Activated CD4-positive, CD25-positive, alpha-beta regulatory T cell (primary cell): ENCODE data around the gene ARHGAP36.

Experiments
- DNase-seq, 4 experiments: peaks; one replicate each; lab custom pipeline; 2025; lab: John Stamatoyannopoulos, UW

The ARHGAP36 gene, protein sequence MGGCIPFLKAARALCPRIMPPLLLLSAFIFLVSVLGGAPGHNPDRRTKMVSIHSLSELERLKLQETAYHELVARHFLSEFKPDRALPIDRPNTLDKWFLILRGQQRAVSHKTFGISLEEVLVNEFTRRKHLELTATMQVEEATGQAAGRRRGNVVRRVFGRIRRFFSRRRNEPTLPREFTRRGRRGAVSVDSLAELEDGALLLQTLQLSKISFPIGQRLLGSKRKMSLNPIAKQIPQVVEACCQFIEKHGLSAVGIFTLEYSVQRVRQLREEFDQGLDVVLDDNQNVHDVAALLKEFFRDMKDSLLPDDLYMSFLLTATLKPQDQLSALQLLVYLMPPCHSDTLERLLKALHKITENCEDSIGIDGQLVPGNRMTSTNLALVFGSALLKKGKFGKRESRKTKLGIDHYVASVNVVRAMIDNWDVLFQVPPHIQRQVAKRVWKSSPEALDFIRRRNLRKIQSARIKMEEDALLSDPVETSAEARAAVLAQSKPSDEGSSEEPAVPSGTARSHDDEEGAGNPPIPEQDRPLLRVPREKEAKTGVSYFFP

DNA sequence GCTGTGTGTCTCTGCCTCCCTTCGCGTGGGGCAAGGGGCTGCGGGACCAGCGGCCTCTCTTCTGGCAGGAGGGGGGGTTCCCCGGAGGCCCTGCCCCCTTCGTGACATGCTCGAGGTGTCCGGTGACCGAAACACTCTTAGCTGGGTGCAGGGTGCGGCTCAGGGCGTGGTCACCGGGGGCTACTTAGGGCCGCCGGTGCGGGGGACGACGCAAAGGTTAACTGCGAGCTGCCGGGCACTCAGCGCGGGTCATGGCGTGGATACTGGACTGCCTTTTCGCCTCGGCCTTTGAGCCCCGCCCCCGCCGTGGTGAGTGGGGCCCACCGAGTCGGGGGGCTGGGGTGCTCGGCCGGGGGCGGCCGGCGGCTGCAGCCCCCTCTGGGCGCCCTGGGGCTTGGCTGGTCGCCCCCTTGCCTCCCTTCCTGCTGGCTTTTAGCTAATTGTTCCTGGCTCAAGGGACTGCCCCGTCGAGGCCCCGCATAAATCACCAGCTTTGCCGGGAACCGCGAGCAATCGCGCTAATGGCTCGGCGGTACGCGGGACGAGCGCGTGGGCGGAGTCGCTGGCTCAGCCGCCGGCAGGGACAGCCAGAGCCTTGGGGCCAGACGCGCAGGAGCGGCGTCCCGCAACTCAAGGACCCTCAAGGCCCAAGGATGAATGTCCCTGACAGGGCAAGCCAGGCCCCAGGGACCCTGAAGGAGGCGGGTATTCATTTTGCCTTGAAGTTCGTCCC is at the start of gene ARHGAP36:
TSS of gene ARHGAP36 (plus strand) at position 211 of the 733 bp plus-strand sequence. CDS start 23,320 bp downstream, outside the sequence.
- DNase-seq, result no peak

DNA sequence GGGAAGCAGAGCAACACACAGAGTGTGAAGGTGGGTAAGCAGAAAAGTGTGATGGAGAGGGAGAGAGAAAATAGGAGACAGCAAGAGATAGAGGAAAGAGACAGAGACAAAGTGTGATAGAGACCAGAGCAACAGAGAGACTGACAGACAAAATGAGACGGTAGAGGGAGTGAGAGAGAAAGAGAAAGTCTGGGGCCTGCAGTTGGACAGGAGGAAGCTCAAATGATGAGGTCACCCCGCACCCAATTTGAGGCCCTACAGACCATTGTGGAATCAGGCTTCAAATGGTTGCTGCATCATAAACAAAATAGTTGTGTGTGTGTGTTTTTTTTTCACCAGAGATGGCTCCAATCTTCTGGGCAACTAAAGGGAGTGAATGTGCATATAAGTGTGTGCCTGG is 48.0 kb upstream of the ARHGAP36 start:
- DNase-seq, result no peak

DNA sequence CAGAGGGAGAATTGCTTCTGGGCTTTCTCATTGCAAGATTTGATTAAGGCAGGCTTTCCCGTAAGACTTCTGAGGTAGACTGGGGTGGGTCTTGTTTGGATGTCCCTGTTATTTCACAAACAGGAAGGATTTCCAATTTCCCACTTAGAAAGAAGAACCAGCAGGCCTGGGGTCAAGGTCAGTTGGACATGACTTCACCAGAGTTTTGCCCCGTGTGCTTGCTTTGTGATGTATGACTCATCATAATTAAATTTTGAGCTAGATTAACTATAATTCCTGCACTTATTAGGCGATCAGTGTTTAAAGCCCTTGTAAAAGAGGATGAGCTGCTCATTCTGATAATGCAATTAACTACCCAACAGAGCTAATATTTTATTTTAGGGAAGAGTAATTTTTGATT is 32.8 kb upstream of the ARHGAP36 start:
- no peak for DNase-seq

DNA sequence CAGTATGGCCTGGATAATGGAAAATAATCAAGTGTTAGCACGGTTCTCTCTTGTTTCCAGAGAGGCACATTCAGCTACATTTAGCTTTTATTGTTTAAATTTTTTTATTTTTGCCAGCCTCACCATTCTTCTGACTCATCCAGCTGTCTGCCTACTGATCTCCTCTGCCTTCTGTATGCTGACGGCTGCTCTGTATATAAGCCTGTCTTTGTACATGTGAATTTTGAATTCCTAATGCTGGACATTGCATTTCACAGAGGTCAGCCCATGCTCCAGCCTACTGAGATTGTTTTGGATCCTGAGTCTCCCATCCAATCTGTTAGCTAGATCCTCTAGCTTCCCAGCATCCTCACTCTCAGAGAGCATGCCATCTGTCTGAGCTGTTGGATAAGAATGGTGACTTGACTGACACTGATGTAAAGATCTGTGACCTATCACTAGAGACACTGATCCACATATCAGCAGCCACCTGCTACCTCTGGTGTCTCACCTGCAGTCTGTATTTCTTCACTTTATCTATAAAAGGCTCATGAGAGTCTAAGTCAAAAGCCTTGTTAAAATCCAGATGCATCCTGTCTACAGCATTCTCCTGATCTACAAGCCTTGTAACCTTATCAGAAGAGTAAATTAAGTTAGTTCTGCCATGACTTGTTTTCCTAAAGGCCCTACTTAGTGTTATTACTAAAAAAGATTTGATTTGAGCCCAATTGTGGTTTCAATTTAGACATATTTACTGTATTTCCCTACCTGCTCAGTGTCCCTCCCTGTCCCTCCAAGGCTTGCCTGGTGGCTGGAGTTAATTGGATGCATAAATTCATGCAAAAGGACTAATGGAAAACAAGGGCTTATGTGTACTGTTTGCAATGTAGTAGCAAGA is 25.6 kb upstream of the ARHGAP36 start:
- no peak for DNase-seq

DNA sequence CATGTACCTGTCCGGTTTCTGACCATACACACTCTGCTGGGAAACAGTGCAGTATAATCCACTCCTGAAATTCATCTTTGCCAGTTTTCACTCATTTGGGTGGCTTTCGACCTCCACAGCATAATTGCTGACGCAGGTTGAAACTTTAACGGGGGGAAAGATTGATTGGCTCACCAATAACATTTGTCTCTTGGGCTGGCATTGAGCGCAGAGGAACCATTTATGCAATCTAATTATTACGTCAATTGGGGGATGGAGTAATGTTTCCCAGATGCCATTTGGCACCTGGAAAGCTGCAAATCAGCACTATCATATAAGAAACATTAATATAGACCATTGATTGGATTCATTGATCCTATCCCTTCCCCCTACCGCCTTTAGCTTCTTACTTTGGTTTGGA is 24.1 kb upstream of the ARHGAP36 start:
- no peak for DNase-seq

DNA sequence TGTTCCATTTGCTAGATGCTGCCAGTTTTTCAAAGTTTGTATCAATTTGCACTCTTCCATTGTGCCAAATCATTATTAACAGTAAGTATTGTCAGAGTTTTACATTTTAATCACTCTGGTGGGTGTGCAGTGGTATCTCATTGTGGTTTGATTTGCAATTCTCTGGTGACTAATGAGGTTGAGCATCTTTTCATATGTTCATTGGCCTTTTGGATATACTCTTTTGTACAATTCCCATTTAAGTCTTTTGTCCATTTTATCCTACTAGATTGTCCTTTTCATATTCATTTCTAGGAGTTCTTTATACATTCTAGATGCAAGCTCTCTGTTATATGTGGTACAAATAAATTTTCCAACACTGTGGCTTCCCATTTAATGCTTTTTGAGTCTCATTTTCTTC is 17.4 kb upstream of the ARHGAP36 start:
- DNase-seq, result no peak

DNA sequence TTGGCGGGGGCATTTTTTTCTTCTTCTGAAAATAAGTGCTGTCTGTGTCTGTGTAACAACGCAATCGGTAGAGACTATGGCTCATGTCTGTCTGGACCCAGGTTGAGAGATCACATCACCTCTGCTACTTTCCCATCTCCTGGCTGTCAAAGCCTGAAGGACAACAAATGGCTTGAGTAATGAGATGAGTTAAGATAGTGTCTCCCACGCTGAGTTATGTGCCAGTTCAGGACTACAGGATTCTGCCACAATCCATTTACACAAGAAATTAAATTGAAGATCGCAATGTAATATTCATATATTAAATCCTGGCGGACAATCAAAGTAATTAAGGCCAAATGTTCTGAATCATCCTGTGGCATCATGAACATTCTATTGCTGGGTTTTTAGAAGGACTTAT is 16.5 kb upstream of the ARHGAP36 start:
- DNase-seq, result no peak

DNA sequence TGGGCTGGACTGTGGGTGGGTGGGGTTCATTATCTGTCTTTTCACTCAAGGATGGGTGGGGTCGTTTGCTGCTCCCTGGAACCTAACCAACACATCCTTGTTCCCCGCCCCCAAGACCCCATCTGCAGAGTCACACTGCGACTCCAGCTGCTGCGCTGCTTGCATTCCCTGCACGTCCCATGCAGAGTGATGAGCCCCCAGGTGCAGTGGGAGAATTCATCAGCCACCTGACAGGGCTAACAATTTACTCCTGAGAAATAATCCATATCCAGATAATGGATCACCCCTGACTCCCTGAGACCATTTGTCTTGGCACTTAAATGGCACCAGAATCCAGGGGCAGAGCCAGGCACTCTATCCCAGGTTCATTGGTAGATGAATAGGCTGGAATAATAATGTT is 12.4 kb upstream of the ARHGAP36 start:
- no peak for DNase-seq

DNA sequence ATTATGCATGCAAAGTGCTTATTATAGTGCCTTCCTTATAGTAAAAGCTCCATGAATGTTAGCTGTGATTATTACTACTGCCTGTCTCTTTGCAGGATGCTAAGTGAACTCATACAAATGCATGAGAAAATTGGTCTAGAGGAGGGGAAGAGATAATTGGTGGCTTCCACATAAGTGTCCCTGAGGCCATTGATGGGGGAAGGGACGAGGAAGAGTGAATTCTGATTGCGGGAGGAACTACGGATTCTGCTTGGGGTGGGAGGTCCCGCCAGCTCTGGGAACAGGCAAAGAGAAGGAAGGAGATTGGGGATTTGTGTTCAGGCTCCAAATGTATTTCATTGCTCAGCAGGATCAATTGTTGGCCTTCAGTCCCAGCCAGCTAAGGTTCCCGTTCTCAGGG is 11.6 kb upstream of the ARHGAP36 start:
- DNase-seq, result no peak

DNA sequence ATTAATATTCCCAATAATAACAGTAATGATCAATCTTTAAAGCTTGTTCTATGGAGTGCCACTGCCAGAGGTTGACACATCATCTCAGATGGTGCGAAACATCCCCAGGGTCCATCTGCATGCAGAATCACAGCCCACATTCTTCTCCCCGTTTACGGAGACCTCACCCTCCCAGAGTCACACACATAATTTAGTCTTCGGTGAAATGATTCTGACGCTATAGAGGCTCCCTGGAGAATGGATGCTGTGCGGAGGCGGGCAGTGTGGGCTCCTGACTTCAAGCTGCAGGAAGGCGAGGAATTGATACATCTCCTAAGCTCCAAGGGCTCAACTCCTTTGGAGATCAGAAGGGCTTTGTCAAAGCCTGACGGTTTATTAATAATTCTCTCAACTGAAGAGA is 11.0 kb upstream of the ARHGAP36 start:
- DNase-seq, result no peak

DNA sequence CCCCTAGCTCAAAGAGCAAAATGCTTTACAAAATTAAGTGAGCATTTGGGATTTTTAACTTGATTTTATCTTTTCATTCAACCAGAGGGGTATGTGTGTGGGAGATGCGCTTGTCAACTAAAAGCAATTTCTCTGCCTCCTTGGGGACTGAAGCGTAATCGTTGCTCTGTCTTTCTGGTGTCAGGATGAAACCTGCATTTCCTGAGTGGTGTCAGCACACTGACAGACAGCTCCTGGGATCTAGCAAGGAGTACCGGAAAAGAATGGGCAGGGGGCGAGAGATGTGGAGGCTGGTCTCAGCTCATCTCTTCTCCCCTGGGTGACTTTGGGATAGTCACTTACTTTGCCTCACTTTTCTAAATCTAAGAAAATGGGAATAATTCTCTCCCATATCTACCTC is 5.1 kb upstream of the ARHGAP36 start:
- no peak for DNase-seq

DNA sequence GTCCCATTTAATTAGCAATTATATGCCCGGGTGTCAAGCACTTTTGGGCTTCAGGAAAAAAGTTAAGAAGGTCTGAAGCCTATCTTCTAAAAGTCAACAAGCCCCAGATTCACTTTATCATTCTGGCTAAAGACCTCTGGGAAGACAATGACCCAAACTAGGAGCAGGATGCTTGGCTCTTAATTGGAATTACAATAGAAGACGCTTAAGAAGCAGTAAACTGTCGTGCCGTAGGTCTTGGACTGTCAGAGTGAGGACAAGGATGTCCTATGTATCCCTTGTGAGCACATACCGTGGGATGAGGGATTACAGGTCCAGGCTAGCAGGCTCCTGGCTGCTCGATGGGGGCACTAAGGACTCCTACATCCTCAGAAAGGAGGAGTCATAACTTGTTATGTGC is 3.2 kb upstream of the ARHGAP36 start:
- no peak for DNase-seq

DNA sequence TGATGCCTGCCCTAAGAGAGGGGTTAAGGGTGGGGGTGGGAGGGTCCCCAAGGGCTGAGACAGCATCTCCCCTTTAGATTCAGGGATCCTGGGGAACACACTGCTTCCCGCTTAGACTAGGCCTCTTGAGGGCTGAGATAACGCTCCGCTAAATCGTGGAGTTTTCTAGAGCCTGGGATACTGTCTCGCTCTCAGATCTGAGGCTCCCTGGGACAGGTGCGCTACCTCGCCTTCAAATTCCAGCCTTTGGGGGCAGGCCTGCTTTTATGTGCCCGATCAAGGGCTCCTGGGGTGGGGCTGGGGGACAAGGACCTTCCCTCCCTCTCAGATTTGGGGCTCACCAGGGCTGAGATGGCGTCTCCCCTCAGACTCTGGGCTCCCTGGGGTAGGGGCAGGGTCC is 440 bp upstream of the ARHGAP36 start:
- no peak for DNase-seq

DNA sequence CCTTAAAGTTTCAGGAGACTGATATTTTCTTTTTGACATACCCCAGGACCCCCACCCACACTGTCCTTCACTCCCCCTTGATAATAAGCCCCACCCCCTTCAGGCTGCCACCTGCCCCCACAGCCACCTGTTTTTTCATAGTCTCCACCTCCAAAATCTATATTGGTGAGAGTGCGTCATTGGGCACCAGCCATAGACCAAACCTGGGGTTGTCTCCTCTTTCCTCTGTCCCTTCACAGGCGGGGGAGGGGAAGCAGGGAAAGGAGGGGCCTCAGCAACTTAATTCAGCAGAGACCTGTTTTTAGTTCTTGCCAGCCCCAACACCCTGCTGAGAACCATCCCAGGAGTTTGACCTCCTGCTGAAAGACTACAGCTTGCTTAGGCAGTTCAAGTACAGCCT is 1.1 kb downstream of the ARHGAP36 start:
- DNase-seq, result no peak

DNA sequence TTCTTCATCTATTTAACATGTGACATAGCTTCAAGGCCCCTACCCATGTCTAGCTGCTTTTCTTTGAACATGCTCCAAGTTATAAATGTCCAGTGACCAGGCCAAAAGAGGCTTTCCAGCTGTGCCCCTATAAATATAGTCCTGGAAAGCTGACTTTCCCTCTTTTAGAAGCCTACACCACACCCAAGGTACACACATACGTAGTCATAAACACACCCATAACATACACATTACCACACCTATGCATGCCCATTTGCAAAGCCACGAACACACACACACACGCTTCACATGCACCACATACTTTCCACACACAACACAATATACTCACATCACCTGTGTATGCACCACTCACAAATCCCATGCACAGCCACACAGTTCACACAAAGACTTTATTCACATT is 2.0 kb downstream of the ARHGAP36 start:
- no peak for DNase-seq

DNA sequence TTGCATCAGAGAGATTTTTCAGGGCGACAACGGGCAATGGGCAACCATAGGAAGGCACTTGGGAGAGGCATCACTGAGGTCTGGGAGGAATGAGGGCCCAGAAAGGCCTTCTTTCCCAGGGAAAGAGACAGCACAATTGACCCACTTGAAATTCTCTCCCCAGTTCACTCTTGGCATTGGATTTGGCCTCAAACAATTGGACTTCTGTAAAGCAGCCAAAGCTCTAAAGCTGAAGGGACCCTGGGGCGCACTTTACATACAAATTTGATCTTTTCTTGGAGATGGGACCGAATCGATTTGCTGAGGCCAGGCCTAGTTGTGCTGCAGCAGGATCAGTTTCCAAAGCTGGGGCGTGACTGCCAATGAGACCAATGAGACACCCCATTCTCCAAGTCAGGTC is 3.2 kb downstream of the ARHGAP36 start:
- no peak for DNase-seq

DNA sequence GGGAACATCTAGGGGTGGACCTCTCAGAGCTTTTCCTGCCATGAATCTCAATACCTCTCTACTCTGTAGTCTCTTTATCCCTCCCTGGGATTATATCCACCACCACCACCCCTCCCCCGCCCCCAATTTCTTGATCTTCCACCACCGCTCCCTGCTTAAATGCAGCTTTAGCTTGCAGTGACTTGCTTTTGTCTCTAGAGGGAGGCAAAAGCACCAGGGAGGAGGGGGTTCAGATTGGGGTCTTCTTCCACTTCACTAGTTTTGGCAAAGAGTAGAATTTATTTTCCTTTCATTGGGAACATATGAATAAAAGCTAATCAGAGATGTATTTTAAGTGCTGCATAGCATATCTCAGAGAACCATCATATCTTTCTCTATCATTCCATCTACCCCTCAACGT is 5.5 kb downstream of the ARHGAP36 start:
- no peak for DNase-seq

DNA sequence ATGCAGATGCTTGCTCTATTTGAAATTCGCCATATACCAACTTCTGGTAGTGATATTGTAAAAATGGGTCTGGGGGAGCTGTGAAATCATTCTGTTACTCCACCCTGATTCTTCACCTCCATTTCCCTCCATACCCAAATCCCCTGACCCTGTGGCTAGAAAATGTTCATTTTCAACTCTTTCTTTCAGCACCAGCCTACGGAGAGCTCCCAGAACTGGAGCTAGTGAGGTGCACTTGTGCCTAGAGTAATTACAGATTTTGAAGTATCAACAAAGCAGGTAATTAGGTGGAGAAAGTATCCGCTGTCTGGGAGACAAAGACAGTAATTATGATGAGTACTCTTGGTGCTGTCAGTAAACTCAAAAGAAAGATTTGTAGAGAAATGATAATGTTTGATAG is 8.1 kb downstream of the ARHGAP36 start:
- no peak for DNase-seq

DNA sequence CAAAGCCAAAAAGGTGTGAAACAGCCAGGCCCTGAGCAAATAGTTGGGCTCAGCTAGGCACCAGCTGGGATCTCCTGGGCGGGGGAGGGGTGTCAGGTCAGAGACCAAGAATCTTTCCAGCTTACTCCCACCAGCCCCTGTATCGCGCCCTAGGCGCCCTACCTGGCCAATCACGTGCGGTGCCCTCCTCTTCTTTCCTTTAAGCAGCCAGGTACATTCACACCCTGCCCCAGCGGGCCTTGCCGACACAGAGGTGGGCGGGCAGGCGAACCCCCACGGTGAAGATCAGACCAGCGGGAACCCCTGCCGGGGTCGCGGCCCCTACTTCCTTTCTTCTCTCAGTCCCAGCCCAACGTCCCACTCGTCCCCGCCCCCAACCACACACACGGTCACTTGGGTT is 9.1 kb downstream of the ARHGAP36 start:
- no peak for DNase-seq

DNA sequence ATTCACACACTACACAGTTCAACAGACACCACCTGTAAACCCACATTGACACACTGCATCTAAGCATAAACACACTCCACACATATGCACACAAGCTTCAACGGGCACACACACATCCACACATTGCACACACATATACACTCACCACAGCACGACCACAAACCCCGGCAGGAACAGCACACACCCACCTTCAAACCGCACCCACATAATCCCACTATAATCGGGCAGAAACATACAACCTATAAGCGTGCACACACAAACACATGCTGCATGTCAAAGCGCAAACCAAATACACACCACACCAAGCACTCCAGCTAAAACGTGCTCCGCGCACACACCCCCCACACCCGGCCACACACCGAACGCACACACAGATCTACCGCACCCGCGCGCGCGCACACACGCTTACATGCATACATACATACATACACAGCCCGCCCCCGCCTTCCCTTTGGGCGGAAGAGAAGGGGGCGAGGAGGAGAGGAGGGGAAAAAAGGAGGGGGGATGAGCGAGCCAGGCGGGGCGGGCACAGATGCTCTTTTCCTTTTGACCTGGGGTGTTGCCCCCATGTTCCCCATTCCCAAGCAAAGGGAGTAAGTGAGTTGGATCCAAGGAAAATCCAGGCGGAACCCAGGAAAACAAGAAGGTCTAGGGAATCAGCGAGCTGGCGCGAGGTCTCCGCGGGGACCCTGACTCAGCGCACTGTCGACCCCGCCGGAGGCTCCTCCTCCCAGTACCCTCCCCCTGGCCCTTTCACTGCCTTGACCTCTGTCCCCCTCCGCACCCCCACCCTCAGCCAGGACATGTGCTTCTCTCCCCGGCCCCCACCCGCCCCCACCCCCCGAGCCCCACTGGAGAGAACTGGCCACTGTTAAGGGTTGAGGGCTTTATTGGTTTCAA is 9.9 kb downstream of the ARHGAP36 start:
- no peak for DNase-seq
